ENCODE data around the gene EXOC4.

Gene EXOC4

GRCh38 chr7:133670250-133670649, 417.4 kb downstream of the EXOC4 start:
- DNase-seq (ENCODE audit: low spot score) = peak; percentile 65

- no peak for DNase-seq (ENCODE audit: low spot score)
Measured at GRCh38 chr7:133672866-133673265, 420.0 kb downstream of the EXOC4 start.

GRCh38 chr7:133674079-133674763, 421.3 kb downstream of the EXOC4 start:
- DNase-seq (ENCODE audit: low spot score) = no peak

GRCh38 chr7:133675510-133676218, 422.8 kb downstream of the EXOC4 start:
- peak; percentile 85 for DNase-seq (ENCODE audit: low spot score)

GRCh38 chr7:133676805-133677370, 424.0 kb downstream of the EXOC4 start:
- DNase-seq (ENCODE audit: low spot score) = peak; percentile 33

GRCh38 chr7:133678137-133678814, 425.4 kb downstream of the EXOC4 start:
- no peak for DNase-seq (ENCODE audit: low spot score)

- DNase-seq (ENCODE audit: low spot score) = no peak
Measured at GRCh38 chr7:133679977-133680376, 427.1 kb downstream of the EXOC4 start.

- no peak for DNase-seq (ENCODE audit: low spot score)
Measured at GRCh38 chr7:133681529-133681928, 428.7 kb downstream of the EXOC4 start.

GRCh38 chr7:133682364-133683181, 429.7 kb downstream of the EXOC4 start:
- peak; percentile 53 for DNase-seq (ENCODE audit: low spot score)

GRCh38 chr7:133683182-133683454, 430.2 kb downstream of the EXOC4 start:
- no peak for DNase-seq (ENCODE audit: low spot score)

GRCh38 chr7:133688483-133689239, 435.8 kb downstream of the EXOC4 start:
- no peak for DNase-seq (ENCODE audit: low spot score)

- DNase-seq (ENCODE audit: low spot score) = peak; percentile 43
Measured at GRCh38 chr7:133690740-133691139, 437.9 kb downstream of the EXOC4 start.

GRCh38 chr7:133691727-133692610, 439.1 kb downstream of the EXOC4 start:
- no peak for DNase-seq (ENCODE audit: low spot score)

- DNase-seq (ENCODE audit: low spot score) = no peak
Measured at GRCh38 chr7:133693281-133693680, 440.4 kb downstream of the EXOC4 start.

- no peak for DNase-seq (ENCODE audit: low spot score)
Measured at GRCh38 chr7:133696056-133696455, 443.2 kb downstream of the EXOC4 start.

GRCh38 chr7:133697585-133697984, 444.7 kb downstream of the EXOC4 start:
- no peak for DNase-seq (ENCODE audit: low spot score)

- no peak for DNase-seq (ENCODE audit: low spot score)
Measured at GRCh38 chr7:133698127-133698526, 445.2 kb downstream of the EXOC4 start.

- DNase-seq (ENCODE audit: low spot score) = no peak
Measured at GRCh38 chr7:133699386-133699785, 446.5 kb downstream of the EXOC4 start.

- DNase-seq (ENCODE audit: low spot score) = no peak
Measured at GRCh38 chr7:133702078-133702477, 449.2 kb downstream of the EXOC4 start.

GRCh38 chr7:133702960-133703359, 450.1 kb downstream of the EXOC4 start:
- no peak for DNase-seq (ENCODE audit: low spot score)

Measured in SK-N-DZ (cell line).